HepG2 (cell line): ENCODE measurements around the gene CCDC87. TPM values are rescaled to one million over a fixed set of nuclear protein-coding genes. Genes with fewer than 3 reads are reported as not detected.
A peak's percentile ranks its signal among the peaks of the same experiment; 100 is the strongest.
"Not testable (repeated sequence)": the region's sequence is repeated elsewhere in the genome, so short reads cannot be mapped to it uniquely, and the experiment has no call there.

Experiments used
- ATAC-seq: fragments of 200-7000 bp; cut with Tn5 transposase; 3 replicates; pipeline ENCODE4 v1.9.1; 2020; ENCODE audit warnings: mild to moderate bottlenecking, moderate library complexity
- BruUV-seq: library from RNA; stranded (reverse); fragments of 400-500 nt; replicated peaks from 2 replicates; lab custom pipeline; 2021; lab: Mats Ljungman, UMichigan
- CTCF ChIA-PET: fragments of 300-600 bp; formaldehyde crosslinking; extraction: SDS; loops from one replicate; lab custom pipeline; 2021; ENCODE audit warnings: low total read pairs, inconsistent platforms, low intra/inter-chr PET ratio; lab: Yijun Ruan, JAX
- POLR2A ChIA-PET: fragments of 350-600 bp; sonication (Branson Sonifier 250); formaldehyde crosslinking; loops from one replicate; lab custom pipeline; 2020; ENCODE audit warnings: antibody characterized with exemption, inconsistent platforms; lab: Yijun Ruan, JAX
- DNase-seq: peaks from one replicate; pipeline ENCODE4 v3.0.0-alpha.2; 2015; ENCODE audit warnings: low spot score
- FAIRE-seq: peaks from 3 replicates; lab custom pipeline; 2011; peaks lifted over from hg19 to GRCh38; lab: Jason Lieb, UNC
- H2AFZ ChIP-seq: one replicate; pipeline ENCODE4 v1.6.1; 2011; ENCODE audit warnings: low read length, inconsistent platforms
- H3K27ac ChIP-seq: fragments of 300-600 bp; 3 replicates; pipeline ENCODE4 v1.8.0; 2011; ENCODE audit warnings: mixed run types, mild to moderate bottlenecking, mixed read lengths, low read length, inconsistent platforms; ENCODE audit not compliant: insufficient read depth; ENCODE audit errors: extremely low read length
- H3K27me3 ChIP-seq, 2 experiments: fragments of 200-600 bp in 1 of 2; 2 replicates in 1 of 2; 3 replicates in 1 of 2; pipeline versions ENCODE4 v1.6.0 to v1.8.0; 2011; ENCODE audit warnings: low read length in 2 of 2, mild to moderate bottlenecking in 2 of 2, moderate library complexity in 2 of 2, inconsistent platforms in 1 of 2; ENCODE audit not compliant: insufficient read depth in 2 of 2, control insufficient read depth in 1 of 2
- H3K36me3 ChIP-seq, 2 experiments: fragments of 200-600 bp in 1 of 2; replicated peaks in 1 of 2; 2 replicates in 1 of 2; 3 replicates in 1 of 2; pipeline versions ENCODE4 v1.5.1 to v1.8.0; 2011; ENCODE audit warnings: low read length in 2 of 2, inconsistent platforms in 1 of 2; ENCODE audit not compliant: insufficient read depth in 2 of 2, control insufficient read depth in 1 of 2
- H3K4me1 ChIP-seq: 2 replicates; pipeline ENCODE4 v1.5.1; 2012; ENCODE audit warnings: low read length, inconsistent platforms; ENCODE audit not compliant: insufficient read depth
- H3K4me2 ChIP-seq: 2 replicates; pipeline ENCODE4 v1.6.0; 2011; ENCODE audit warnings: low read depth, low read length, inconsistent platforms
- H3K4me3 ChIP-seq, 3 experiments: fragments of 200-600 bp in 1 of 3; sonication (generic), shearing (Covaris generic) in 1 of 3; replicated peaks in 1 of 3; 2 replicates each; pipeline ENCODE4 v1.5.1; 2011 to 2016; ENCODE audit warnings: low read length in 3 of 3, inconsistent platforms in 2 of 3, low read depth in 2 of 3, mild to moderate bottlenecking in 2 of 3, control low read depth in 1 of 3, mixed read lengths in 1 of 3; ENCODE audit not compliant: insufficient read depth in 1 of 3
- H3K79me2 ChIP-seq: one replicate; pipeline ENCODE4 v1.6.1; 2011; ENCODE audit warnings: low read length, inconsistent platforms; ENCODE audit not compliant: insufficient read depth
- H3K9ac ChIP-seq: 2 replicates; pipeline ENCODE4 v1.6.0; 2011; ENCODE audit warnings: mild to moderate bottlenecking, low read depth, low read length, inconsistent platforms; ENCODE audit not compliant: insufficient read depth
- H3K9me3 ChIP-seq: 2 replicates; pipeline ENCODE4 v1.5.1; 2012; ENCODE audit warnings: mild to moderate bottlenecking, low read length
- H4K20me1 ChIP-seq: 2 replicates; pipeline ENCODE4 v1.6.0; 2011; ENCODE audit warnings: inconsistent platforms, mild to moderate bottlenecking, low read length, moderate library complexity; ENCODE audit not compliant: insufficient read depth
- CBFB ChIP-seq: sonication (generic); formaldehyde crosslinking; IDR thresholded peaks from 2 replicates; pipeline ENCODE4 v1.4.0; 2020; ENCODE audit warnings: missing genetic modification reagents
- CEBPB ChIP-seq: IDR thresholded peaks from 2 replicates; pipeline ENCODE4 v1.6.1; 2011; ENCODE audit warnings: low read depth, low read length, improper control_type of control experiment, borderline replicate concordance
- CEBPG ChIP-seq: IDR thresholded peaks from 2 replicates; pipeline ENCODE4 v1.6.1; 2016
- CENPBD1 ChIP-seq: sonication (generic); formaldehyde crosslinking; IDR thresholded peaks from 2 replicates; pipeline ENCODE4 v1.8.0; 2022; ENCODE audit warnings: missing genetic modification reagents, low read depth, mild to moderate bottlenecking, borderline replicate concordance
- HOXA3 ChIP-seq: sonication (generic); formaldehyde crosslinking; IDR thresholded peaks from 2 replicates; pipeline ENCODE4 v1.5.0; 2020; ENCODE audit warnings: missing genetic modification reagents
- TEAD3 ChIP-seq: optimal IDR thresholded peaks from 2 replicates; pipeline ENCODE3; 2016; ENCODE audit warnings: borderline replicate concordance
- TOPORS ChIP-seq: sonication (generic); formaldehyde crosslinking; IDR thresholded peaks from 2 replicates; pipeline ENCODE4 v1.8.0; 2023; ENCODE audit warnings: mild to moderate bottlenecking, missing genetic modification reagents
- ZNF121 ChIP-seq: sonication (generic); formaldehyde crosslinking; IDR thresholded peaks from 2 replicates; pipeline ENCODE4 v1.5.0; 2020; ENCODE audit warnings: mild to moderate bottlenecking, missing genetic modification reagents
- WGBS: methylation state at CpG from one replicate; pipeline ENCODE4 v1.1.6; 2017; ENCODE audit warnings: low lambda C conversion rate; 5-methylcytosine and 5-hydroxymethylcytosine counted together
- in situ Hi-C: cut with HindIII; loops from 2 replicates; pipeline ENCODE4 v1.10.0; 2017; ENCODE audit warnings: low pct_unique_long_range_greater_than_20kb; ENCODE audit not compliant: extremely low pct_ligation_motif_present
- intact Hi-C: fragments of 100-400 bp; cut with micrococcal nuclease; formaldehyde crosslinking; loops from one replicate; pipeline ENCODE4 v1.10.0; 2022; ENCODE audit not compliant: unreplicated experiment
- polyA plus RNA-seq, 8 experiments: library from polyadenylated mRNA; depleted of rRNA in 3 of 8; stranded (reverse) in 7 of 8; unstranded in 1 of 8; fragments of >200 nt; fragmentation: Illumina TruSeq in 4 of 8; extraction: Trizol in 4 of 8; gene quantifications; 2 replicates each; pipeline versions ENCODE4 v1.2.1 to v1.2.3, GENCODE V29; 2011 to 2016; ENCODE audit warnings: low read depth in 4 of 8, missing spikeins in 1 of 8, mixed read lengths in 1 of 8; ENCODE audit not compliant: insufficient read depth in 1 of 8
- total RNA-seq, 5 experiments: library from RNA; depleted of rRNA; stranded (reverse); fragments of >200 nt; fragmentation: Illumina TruSeq; extraction: Trizol; gene quantifications; 2 replicates each; pipeline ENCODE4 v1.2.3, GENCODE V29; 2016; ENCODE audit warnings: low read depth in 1 of 5

The CCDC87 gene
- total and polyA plus RNA-seq, 2 of the 13 experiments (the other 11 are each of a cell fraction or from before 2014, with no cell fraction given): 0.05 to 0.42 TPM

GRCh38 chr11:66586136-66586535, 6.7 kb downstream of the CCDC87 start:
- in situ Hi-C loops (no loop called here), intact Hi-C loops (no loop called here)
- peaks cover 36% of the 10 kb centered on the region for H3K4me1 ChIP-seq
- ChIA-PET POLR2A (interaction anchor here (0.8 to 1.5 kb wide), 3 partner anchors 21 to 92 kb away, joined by 3 to 5 read pairs (median 4); partner anchors contain the start of gene RBM4), CTCF (no interaction called here)
- H3K9me3 ChIP-seq: no peaks in the 10 kb centered on the region; the same call in 1 of the 2 replicates
- H2AFZ ChIP-seq: peak overlapping the region; percentile 64
- DNase-seq (peak; percentile 39), FAIRE-seq (no peak), ATAC-seq (peak; percentile 70)
- peak overlapping the region; percentile 25; the same call in 1 of the 2 replicates for H3K4me2 ChIP-seq
- TF ChIP-seq TOPORS (CRISPR knock-in tag) (no peak), CEBPG (CRISPR knock-in tag) (peak; percentile 58), TEAD3 (CRISPR knock-in tag) (peak; percentile 92), CEBPB (peak; percentile 72; the same call in 1 of the 2 replicates), HOXA3 (CRISPR knock-in tag) (no peak), CBFB (CRISPR knock-in tag) (no peak), CENPBD1 (no peak)
- WGBS: 0% methylated on average over 2 of the region's 2 CpGs
- H3K27me3 ChIP-seq: no peaks in the 10 kb centered on the region
- no peaks in the 10 kb centered on the region for H3K79me2 ChIP-seq
- H3K4me3 ChIP-seq: no peak overlapping the region
- H3K36me3 ChIP-seq: no peaks in the 10 kb centered on the region
- BruUV-seq: no TSS peak
- H3K27ac ChIP-seq: no peak overlapping the region
- H4K20me1 ChIP-seq: no peaks in the 10 kb centered on the region
- H3K9ac ChIP-seq: no peak overlapping the region

- H3K9me3 ChIP-seq, CTCF ChIA-PET, H3K27me3 ChIP-seq, DNase-seq, in situ Hi-C loops, ATAC-seq, H3K4me2 ChIP-seq, BruUV-seq, FAIRE-seq, intact Hi-C loops, H4K20me1 ChIP-seq, H3K27ac ChIP-seq, H2AFZ ChIP-seq, H3K36me3 ChIP-seq, H3K4me3 ChIP-seq, H3K9ac ChIP-seq, H3K79me2 ChIP-seq: not testable (repeated sequence)
- peak; percentile 89 for TF ChIP-seq ZNF121 (CRISPR knock-in tag)
- POLR2A ChIA-PET: interaction anchor here (0.8 to 1.7 kb wide), 3 partner anchors 22 to 93 kb away, joined by 3 to 4 read pairs (median 4); partner anchors contain the start of gene RBM4B
- WGBS: 67% methylated on average over 1 of the region's 1 CpG
- peaks cover 36% of the 10 kb centered on the region for H3K4me1 ChIP-seq
Measured at GRCh38 chr11:66585447-66585846, 7.4 kb downstream of the CCDC87 start.
